ENCODE data around the gene MYOZ2.

MYOZ2 gene

DNA sequence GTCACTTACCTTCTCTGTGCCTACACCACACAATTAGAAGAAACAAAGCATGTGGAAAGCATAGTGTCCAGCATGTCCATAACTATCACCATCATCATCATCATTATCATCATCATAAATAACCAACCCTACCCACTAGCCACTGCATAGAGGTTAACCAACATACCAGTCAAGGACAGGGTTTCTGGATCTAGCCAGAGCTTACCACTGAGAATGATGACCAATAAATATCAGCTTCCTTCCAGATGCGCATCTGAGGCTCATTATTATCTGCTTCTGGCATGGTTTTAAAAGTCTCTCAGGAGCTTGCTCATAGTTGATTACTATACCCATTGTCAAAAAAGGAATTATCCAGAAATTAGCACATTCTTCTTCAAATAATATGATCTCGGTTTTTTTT is 25.5 kb upstream of the MYOZ2 start:
- Histone ChIP-seq H3K4me1 (ENCODE audit: insufficient read depth, low read length, severe bottlenecking) (peaks cover 6% of the 10 kb centered on the region), H3K9me2 (ENCODE audit: low read depth, low read length) (no peaks in the 10 kb centered on the region), H3K27me3 (ENCODE audit: insufficient read depth, low read length) (no peaks in the 10 kb centered on the region), H4K20me1 (ENCODE audit: insufficient read depth, low read length) (no peaks in the 10 kb centered on the region), H2AFZ (ENCODE audit: low read length) (no peak overlapping the region), H3K79me2 (ENCODE audit: insufficient read depth, low read length) (no peaks in the 10 kb centered on the region), H3K4me3 (ENCODE audit: low read depth, low read length, poor library complexity, severe bottlenecking) (no peak overlapping the region), H3K4me2 (ENCODE audit: low read length) (no peak overlapping the region), H3F3A (ENCODE audit: insufficient read depth, low read length) (no peaks in the 10 kb centered on the region), H3K9me3 (ENCODE audit: low read length) (no peaks in the 10 kb centered on the region), H3K9ac (ENCODE audit: low read length) (no peak overlapping the region), H3K36me3 (ENCODE audit: insufficient read depth, low read length) (no peaks in the 10 kb centered on the region), H3K27ac (ENCODE audit: low read depth, low read length, poor library complexity, severe bottlenecking) (no peak overlapping the region)
- no peak for TF ChIP-seq EZH2 (IDR thresholded peaks at IDR 0.05; ENCODE audit: borderline replicate concordance, low read length)
- TF ChIP-seq, protein P1, sequence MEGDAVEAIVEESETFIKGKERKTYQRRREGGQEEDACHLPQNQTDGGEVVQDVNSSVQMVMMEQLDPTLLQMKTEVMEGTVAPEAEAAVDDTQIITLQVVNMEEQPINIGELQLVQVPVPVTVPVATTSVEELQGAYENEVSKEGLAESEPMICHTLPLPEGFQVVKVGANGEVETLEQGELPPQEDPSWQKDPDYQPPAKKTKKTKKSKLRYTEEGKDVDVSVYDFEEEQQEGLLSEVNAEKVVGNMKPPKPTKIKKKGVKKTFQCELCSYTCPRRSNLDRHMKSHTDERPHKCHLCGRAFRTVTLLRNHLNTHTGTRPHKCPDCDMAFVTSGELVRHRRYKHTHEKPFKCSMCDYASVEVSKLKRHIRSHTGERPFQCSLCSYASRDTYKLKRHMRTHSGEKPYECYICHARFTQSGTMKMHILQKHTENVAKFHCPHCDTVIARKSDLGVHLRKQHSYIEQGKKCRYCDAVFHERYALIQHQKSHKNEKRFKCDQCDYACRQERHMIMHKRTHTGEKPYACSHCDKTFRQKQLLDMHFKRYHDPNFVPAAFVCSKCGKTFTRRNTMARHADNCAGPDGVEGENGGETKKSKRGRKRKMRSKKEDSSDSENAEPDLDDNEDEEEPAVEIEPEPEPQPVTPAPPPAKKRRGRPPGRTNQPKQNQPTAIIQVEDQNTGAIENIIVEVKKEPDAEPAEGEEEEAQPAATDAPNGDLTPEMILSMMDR (IDR thresholded peaks at IDR 0.05; ENCODE audit: low read length), result no peak

DNA sequence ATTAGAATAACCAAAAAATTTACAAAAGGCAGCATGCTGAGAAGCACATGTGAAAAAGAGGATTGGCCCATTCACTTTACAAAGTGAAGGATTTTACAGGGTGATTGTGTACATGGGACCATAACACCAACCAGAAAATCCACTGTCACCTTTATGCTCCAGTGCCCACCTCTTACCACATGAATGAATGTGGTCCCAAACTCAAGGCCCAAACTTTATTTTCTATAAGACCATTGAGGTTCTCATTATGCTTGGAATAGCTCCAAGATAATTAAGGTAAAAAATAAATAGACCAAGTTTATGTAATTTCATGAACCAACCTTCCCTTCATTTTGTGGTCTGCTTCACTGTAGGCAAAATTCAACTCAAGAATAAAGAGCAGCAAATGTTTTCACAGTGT is 24.3 kb upstream of the MYOZ2 start:
- TF ChIP-seq, protein P1 (IDR thresholded peaks at IDR 0.05; ENCODE audit: low read length), result no peak
- no peak for TF ChIP-seq EZH2 (IDR thresholded peaks at IDR 0.05; ENCODE audit: borderline replicate concordance, low read length)
- Histone ChIP-seq H2AFZ (ENCODE audit: low read length) (no peak overlapping the region), H3K9me2 (ENCODE audit: low read depth, low read length) (no peaks in the 10 kb centered on the region), H3K4me1 (ENCODE audit: insufficient read depth, low read length, severe bottlenecking) (peaks cover 6% of the 10 kb centered on the region), H3K79me2 (ENCODE audit: insufficient read depth, low read length) (no peaks in the 10 kb centered on the region), H4K20me1 (ENCODE audit: insufficient read depth, low read length) (no peaks in the 10 kb centered on the region), H3K4me2 (ENCODE audit: low read length) (no peak overlapping the region), H3K27ac (ENCODE audit: low read depth, low read length, poor library complexity, severe bottlenecking) (no peak overlapping the region), H3K36me3 (ENCODE audit: insufficient read depth, low read length) (no peaks in the 10 kb centered on the region), H3K9me3 (ENCODE audit: low read length) (no peaks in the 10 kb centered on the region), H3K27me3 (ENCODE audit: insufficient read depth, low read length) (no peaks in the 10 kb centered on the region), H3K9ac (ENCODE audit: low read length) (no peak overlapping the region), H3F3A (ENCODE audit: insufficient read depth, low read length) (no peaks in the 10 kb centered on the region), H3K4me3 (ENCODE audit: low read depth, low read length, poor library complexity, severe bottlenecking) (no peak overlapping the region)

DNA sequence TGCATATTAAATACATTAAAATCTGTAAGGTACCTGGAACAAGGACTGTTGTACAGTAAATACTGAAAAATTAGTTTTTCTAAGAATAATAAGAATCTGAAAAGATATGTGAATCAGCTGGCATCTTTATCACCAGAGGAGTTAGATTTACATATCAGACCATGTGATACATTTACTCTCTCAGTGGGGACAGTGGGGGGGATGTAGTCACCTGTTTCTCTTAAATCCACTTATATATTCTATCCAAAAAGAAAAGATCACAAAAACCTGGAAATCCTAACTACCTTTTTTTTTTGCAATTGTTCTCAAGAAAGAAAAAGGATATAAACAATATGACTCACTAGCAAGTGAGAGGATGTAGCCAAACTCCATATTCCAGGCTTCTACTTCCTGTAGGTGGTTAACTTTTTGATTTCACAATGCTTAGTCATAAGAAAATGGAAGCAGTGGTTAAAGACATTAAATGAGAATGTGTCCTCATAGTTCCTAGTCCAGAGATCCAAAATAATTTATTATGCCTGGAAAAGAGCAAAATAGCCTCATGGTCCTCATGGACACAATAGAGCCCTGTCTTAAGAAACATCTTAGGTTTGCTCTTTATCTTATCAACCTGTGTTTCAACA is 22.5 kb upstream of the MYOZ2 start:
- no peak overlapping the region for H3K4me3 ChIP-seq (ENCODE audit: low read depth, low read length, poor library complexity, severe bottlenecking)
- H3F3A ChIP-seq (ENCODE audit: insufficient read depth, low read length), result no peaks in the 10 kb centered on the region
- H3K79me2 ChIP-seq (ENCODE audit: insufficient read depth, low read length), result no peaks in the 10 kb centered on the region
- no peak overlapping the region for H3K4me2 ChIP-seq (ENCODE audit: low read length)
- no peak overlapping the region for H3K27ac ChIP-seq (ENCODE audit: low read depth, low read length, poor library complexity, severe bottlenecking)
- TF ChIP-seq, protein P1 (IDR thresholded peaks at IDR 0.05; ENCODE audit: low read length), result no peak
- no peak for TF ChIP-seq EZH2 (IDR thresholded peaks at IDR 0.05; ENCODE audit: borderline replicate concordance, low read length)
- no peaks in the 10 kb centered on the region for H4K20me1 ChIP-seq (ENCODE audit: insufficient read depth, low read length)
- peaks cover 6% of the 10 kb centered on the region for H3K4me1 ChIP-seq (ENCODE audit: insufficient read depth, low read length, severe bottlenecking)
- H3K9me3 ChIP-seq (ENCODE audit: low read length), result no peaks in the 10 kb centered on the region
- no peak overlapping the region for H2AFZ ChIP-seq (ENCODE audit: low read length)
- no peaks in the 10 kb centered on the region for H3K9me2 ChIP-seq (ENCODE audit: low read depth, low read length)
- no peaks in the 10 kb centered on the region for H3K27me3 ChIP-seq (ENCODE audit: insufficient read depth, low read length)
- no peak overlapping the region for H3K9ac ChIP-seq (ENCODE audit: low read length)
- H3K36me3 ChIP-seq (ENCODE audit: insufficient read depth, low read length), result no peaks in the 10 kb centered on the region

All from OCI-LY1 (cell line).